Esophagus muscularis mucosa (tissue), 4 donors: ENCODE data around the gene SNAPC5.
"Not testable (repeated sequence)": the region's sequence is repeated elsewhere in the genome, so short reads cannot be mapped to it uniquely, and the experiment has no call there.

Experiments used
- EP300 ChIP-seq: sonication (generic); formaldehyde crosslinking; IDR thresholded peaks from one replicate; pipeline ENCODE4 v1.6.1; 2017; ENCODE audit warnings: antibody characterized with exemption
- POLR2A ChIP-seq: fragments of 450-650 bp; IDR thresholded peaks from one replicate; pipeline ENCODE4 v1.6.1; 2017; ENCODE audit warnings: antibody characterized with exemption, moderate library complexity, mild to moderate bottlenecking, low read depth
- POLR2AphosphoS5 ChIP-seq, 2 donors: sonication (generic); formaldehyde crosslinking; IDR thresholded peaks; one replicate each; pipeline ENCODE4 v1.6.1; 2017; ENCODE audit warnings: antibody characterized with exemption in 2 of 2
- TF ChIP-seq, protein P1 (sequence below), 3 experiments: fragments of 200-600 bp in 2 of 3; fragments of 450-650 bp in 1 of 3; sonication (generic) in 2 of 3; IDR thresholded peaks; one replicate each; pipeline ENCODE4 v1.5.1; 2017 to 2019; ENCODE audit warnings: antibody characterized with exemption in 3 of 3, mild to moderate bottlenecking in 2 of 3, moderate library complexity in 1 of 3

DNA sequence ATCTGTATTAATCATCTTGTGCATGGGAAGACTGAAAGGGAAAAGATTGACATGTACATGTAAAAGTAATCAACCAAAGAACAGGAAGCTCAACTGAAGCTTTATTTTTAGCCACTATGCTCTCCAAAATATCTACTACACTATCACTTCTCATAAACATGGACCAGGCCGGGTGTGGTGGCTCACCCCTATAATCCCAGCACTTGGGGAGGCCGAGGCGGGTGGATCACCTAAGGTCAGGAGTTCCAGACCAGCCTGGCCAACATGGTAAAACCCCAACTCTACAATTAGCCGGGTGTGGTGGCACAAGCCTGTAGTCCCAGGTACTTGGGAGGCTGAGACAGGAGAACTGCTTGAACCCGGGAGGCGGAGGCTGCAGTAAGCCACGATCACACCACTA, 2.8 kb upstream of the SNAPC5 start:
- TF ChIP-seq, protein P1, sequence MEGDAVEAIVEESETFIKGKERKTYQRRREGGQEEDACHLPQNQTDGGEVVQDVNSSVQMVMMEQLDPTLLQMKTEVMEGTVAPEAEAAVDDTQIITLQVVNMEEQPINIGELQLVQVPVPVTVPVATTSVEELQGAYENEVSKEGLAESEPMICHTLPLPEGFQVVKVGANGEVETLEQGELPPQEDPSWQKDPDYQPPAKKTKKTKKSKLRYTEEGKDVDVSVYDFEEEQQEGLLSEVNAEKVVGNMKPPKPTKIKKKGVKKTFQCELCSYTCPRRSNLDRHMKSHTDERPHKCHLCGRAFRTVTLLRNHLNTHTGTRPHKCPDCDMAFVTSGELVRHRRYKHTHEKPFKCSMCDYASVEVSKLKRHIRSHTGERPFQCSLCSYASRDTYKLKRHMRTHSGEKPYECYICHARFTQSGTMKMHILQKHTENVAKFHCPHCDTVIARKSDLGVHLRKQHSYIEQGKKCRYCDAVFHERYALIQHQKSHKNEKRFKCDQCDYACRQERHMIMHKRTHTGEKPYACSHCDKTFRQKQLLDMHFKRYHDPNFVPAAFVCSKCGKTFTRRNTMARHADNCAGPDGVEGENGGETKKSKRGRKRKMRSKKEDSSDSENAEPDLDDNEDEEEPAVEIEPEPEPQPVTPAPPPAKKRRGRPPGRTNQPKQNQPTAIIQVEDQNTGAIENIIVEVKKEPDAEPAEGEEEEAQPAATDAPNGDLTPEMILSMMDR (IDR thresholded peaks at IDR 0.05) = not testable (repeated sequence)
- not testable (repeated sequence) for TF ChIP-seq POLR2AphosphoS5 (IDR thresholded peaks at IDR 0.05); POLR2A; EP300
